Activated CD8-positive, alpha-beta memory T cell treated with anti-CD3 and anti-CD28 coated beads, Interleukin-2, amount 50 U/mL, for 24 hours (primary cell): ENCODE measurements around the gene AGPAT2.
A peak's percentile ranks its signal among the peaks of the same experiment; 100 is the strongest.

ENCODE experiments used
- DNase-seq: peaks from one replicate; pipeline ENCODE4 v3.0.0-alpha.2; 2020; ENCODE audit errors: extremely low read depth

The AGPAT2 gene

GRCh38 chr9:136700959-136701667 is 13.9 kb upstream of the AGPAT2 start:
- peak; percentile 58 for DNase-seq

- no peak for DNase-seq
Observed at GRCh38 chr9:136700304-136700703, 13.0 kb upstream of the AGPAT2 start.

GRCh38 chr9:136698635-136699246 is 11.5 kb upstream of the AGPAT2 start:
- DNase-seq: no peak

- no peak for DNase-seq
Observed at GRCh38 chr9:136697821-136698526, 10.7 kb upstream of the AGPAT2 start.

GRCh38 chr9:136697146-136697820 is 10.0 kb upstream of the AGPAT2 start:
- no peak for DNase-seq

- no peak for DNase-seq
Observed at GRCh38 chr9:136696502-136696901, 9.2 kb upstream of the AGPAT2 start.

GRCh38 chr9:136695955-136696354 is 8.7 kb upstream of the AGPAT2 start:
- DNase-seq: no peak

- no peak for DNase-seq
Observed at GRCh38 chr9:136695435-136695895, 8.2 kb upstream of the AGPAT2 start.

GRCh38 chr9:136694872-136695247 is 7.6 kb upstream of the AGPAT2 start:
- no peak for DNase-seq

- DNase-seq: no peak
Observed at GRCh38 chr9:136694163-136694871, 7.1 kb upstream of the AGPAT2 start.

GRCh38 chr9:136693490-136694162 is 6.4 kb upstream of the AGPAT2 start:
- no peak for DNase-seq

- no peak for DNase-seq
Observed at GRCh38 chr9:136693135-136693489, 5.9 kb upstream of the AGPAT2 start.

- DNase-seq: no peak
Observed at GRCh38 chr9:136692185-136693134, 5.2 kb upstream of the AGPAT2 start.

- no peak for DNase-seq
Observed at GRCh38 chr9:136691316-136692184, 4.3 kb upstream of the AGPAT2 start.

- no peak for DNase-seq
Observed at GRCh38 chr9:136690806-136691261, 3.6 kb upstream of the AGPAT2 start.

- no peak for DNase-seq
Observed at GRCh38 chr9:136690104-136690805, 3.0 kb upstream of the AGPAT2 start.

- no peak for DNase-seq
Observed at GRCh38 chr9:136689108-136689460, 1.8 kb upstream of the AGPAT2 start.
